ENCODE data around the gene ADGRL1. TPM values are rescaled to one million over a fixed set of nuclear protein-coding genes. Genes with fewer than 3 reads are reported as not detected.
"Not testable (repeated sequence)": the region's sequence is repeated elsewhere in the genome, so short reads cannot be mapped to it uniquely, and the experiment has no call there.

Gene ADGRL1
- polyA plus RNA-seq, 1 experiment = 4.0 TPM

- H3K4me3 ChIP-seq (ENCODE audit: low read depth, low read length) = no peak overlapping the region
- no peak for TF ChIP-seq CTCF (IDR thresholded peaks at IDR 0.05; ENCODE audit: insufficient read depth, low read depth, low read length)
- POLR2A ChIA-PET = no interaction called here
- H3K36me3 ChIP-seq (ENCODE audit: control insufficient read depth, insufficient read depth, low read length) = no peaks in the 10 kb centered on the region
- DNase-seq (ENCODE audit: low read depth) = no peak
- CTCF ChIA-PET = interaction anchor here (0.5 to 1.6 kb wide), 4 partner anchors 11 to 159 kb away, joined by 3 to 5 read pairs (median 3); no protein-coding TSS in a partner anchor
- no peaks in the 10 kb centered on the region for H3K27me3 ChIP-seq (ENCODE audit: control insufficient read depth, insufficient read depth, low read length)
Observed at GRCh38 chr19:14189415-14189814, 16.6 kb downstream of the ADGRL1 start.

GRCh38 chr19:14188086-14188485 is 17.9 kb downstream of the ADGRL1 start:
- DNase-seq (ENCODE audit: low read depth); POLR2A ChIA-PET; H3K36me3 ChIP-seq (ENCODE audit: control insufficient read depth, insufficient read depth, low read length); H3K4me3 ChIP-seq (ENCODE audit: low read depth, low read length); H3K27me3 ChIP-seq (ENCODE audit: control insufficient read depth, insufficient read depth, low read length): not testable (repeated sequence)
- CTCF ChIA-PET = interaction anchor here (1.3 to 2.1 kb wide), 2 partner anchors 39 to 160 kb away, joined by 3 to 4 read pairs; no protein-coding TSS in a partner anchor

- POLR2A ChIA-PET = no interaction called here
- Histone ChIP-seq H3K36me3 (ENCODE audit: control insufficient read depth, insufficient read depth, low read length) (no peaks in the 10 kb centered on the region), H3K27me3 (ENCODE audit: control insufficient read depth, insufficient read depth, low read length) (no peaks in the 10 kb centered on the region), H3K4me3 (ENCODE audit: low read depth, low read length) (no peak overlapping the region)
- DNase-seq (ENCODE audit: low read depth) = no peak
- CTCF ChIA-PET = interaction anchor here (1.3 to 2.1 kb wide), 2 partner anchors 39 to 161 kb away, joined by 3 to 4 read pairs; no protein-coding TSS in a partner anchor
- TF ChIP-seq CTCF (IDR thresholded peaks at IDR 0.05; ENCODE audit: insufficient read depth, low read depth, low read length) = no peak
Observed at GRCh38 chr19:14187561-14187960, 18.4 kb downstream of the ADGRL1 start.

GRCh38 chr19:14186684-14187083 is 19.3 kb downstream of the ADGRL1 start:
- CTCF ChIA-PET = interaction anchor here (1.3 to 2.1 kb wide), 2 partner anchors 38 to 162 kb away, joined by 3 to 4 read pairs; no protein-coding TSS in a partner anchor

GRCh38 chr19:14185691-14186090 is 20.3 kb downstream of the ADGRL1 start:
- POLR2A ChIA-PET; H3K4me3 ChIP-seq (ENCODE audit: low read depth, low read length); H3K36me3 ChIP-seq (ENCODE audit: control insufficient read depth, insufficient read depth, low read length); H3K27me3 ChIP-seq (ENCODE audit: control insufficient read depth, insufficient read depth, low read length); DNase-seq (ENCODE audit: low read depth): not testable (repeated sequence)
- CTCF ChIA-PET = interaction anchor here (2.5 kb wide), 1 partner anchor 163 kb away, joined by 11 read pairs; no protein-coding TSS in a partner anchor

More at GRCh38 chr19:14186684-14187083, 19.3 kb downstream of the ADGRL1 start:
- H3K27me3 ChIP-seq (ENCODE audit: control insufficient read depth, insufficient read depth, low read length); H3K4me3 ChIP-seq (ENCODE audit: low read depth, low read length); POLR2A ChIA-PET; H3K36me3 ChIP-seq (ENCODE audit: control insufficient read depth, insufficient read depth, low read length); DNase-seq (ENCODE audit: low read depth): not testable (repeated sequence)

GRCh38 chr19:14185158-14185557 is 20.8 kb downstream of the ADGRL1 start:
- CTCF ChIA-PET = interaction anchor here (2.5 kb wide), 1 partner anchor 163 kb away, joined by 11 read pairs; no protein-coding TSS in a partner anchor
- TF ChIP-seq CTCF (IDR thresholded peaks at IDR 0.05; ENCODE audit: insufficient read depth, low read depth, low read length) = no peak
- Histone ChIP-seq H3K36me3 (ENCODE audit: control insufficient read depth, insufficient read depth, low read length) (no peaks in the 10 kb centered on the region), H3K4me3 (ENCODE audit: low read depth, low read length) (no peak overlapping the region), H3K27me3 (ENCODE audit: control insufficient read depth, insufficient read depth, low read length) (no peaks in the 10 kb centered on the region)
- no peak for DNase-seq (ENCODE audit: low read depth)
- POLR2A ChIA-PET = no interaction called here
